Keratinocyte (primary cell): ENCODE results near the gene EXOC8. TPM values are rescaled to one million over a fixed set of nuclear protein-coding genes. Genes with fewer than 3 reads are reported as not detected.

Experiments
- DNase-seq: peaks from one replicate; pipeline ENCODE4 v3.0.0-alpha.2; 2011; ENCODE audit warnings: low read depth, missing footprints, low spot score
- FAIRE-seq: peaks from 2 replicates; lab custom pipeline; 2011; peaks lifted over from hg19 to GRCh38; lab: Jason Lieb, UNC
- H2AFZ ChIP-seq: 2 replicates; pipeline ENCODE4 v1.6.0; 2012; ENCODE audit warnings: low read length, control low read depth, inconsistent platforms; ENCODE audit not compliant: control insufficient read depth
- H3K27ac ChIP-seq: 2 replicates; pipeline ENCODE4 v1.5.1; 2011; ENCODE audit warnings: low read length; ENCODE audit not compliant: control insufficient read depth, insufficient read depth
- H3K27me3 ChIP-seq: 3 replicates; pipeline ENCODE4 v1.6.0; 2011; ENCODE audit warnings: low read length; ENCODE audit not compliant: control insufficient read depth, insufficient read depth; ENCODE audit errors: extremely low read depth
- H3K36me3 ChIP-seq, 2 experiments: 2 replicates in 1 of 2; 3 replicates in 1 of 2; pipeline ENCODE4 v1.5.1; 2011; ENCODE audit warnings: low read length in 2 of 2, mild to moderate bottlenecking in 1 of 2; ENCODE audit not compliant: control insufficient read depth in 2 of 2, insufficient read depth in 2 of 2; ENCODE audit errors: extremely low read depth in 1 of 2
- H3K4me1 ChIP-seq: 3 replicates; pipeline ENCODE4 v1.5.1; 2011; ENCODE audit warnings: low read length; ENCODE audit not compliant: control insufficient read depth, insufficient read depth; ENCODE audit errors: extremely low read depth
- H3K4me2 ChIP-seq: 3 replicates; pipeline ENCODE4 v1.6.0; 2011; ENCODE audit warnings: low read depth, low read length; ENCODE audit not compliant: control insufficient read depth, insufficient read depth; ENCODE audit errors: extremely low read depth
- H3K4me3 ChIP-seq, 3 experiments: fragments of 200-600 bp in 1 of 3; sonication (generic) in 1 of 3; 2 replicates in 2 of 3; 3 replicates in 1 of 3; pipeline ENCODE4 v1.5.1; 2011 to 2016; ENCODE audit warnings: low read length in 3 of 3, mild to moderate bottlenecking in 3 of 3, control low read depth in 2 of 3, inconsistent platforms in 1 of 3, low read depth in 1 of 3, mixed read lengths in 1 of 3, mixed run types in 1 of 3, moderate library complexity in 1 of 3; ENCODE audit not compliant: control insufficient read depth in 2 of 3, insufficient read depth in 2 of 3; ENCODE audit errors: extremely low read depth in 1 of 3
- H3K79me2 ChIP-seq: 2 replicates; pipeline ENCODE4 v1.6.0; 2012; ENCODE audit warnings: low read length; ENCODE audit not compliant: control insufficient read depth, insufficient read depth
- H3K9ac ChIP-seq: 3 replicates; pipeline ENCODE4 v1.6.0; 2011; ENCODE audit warnings: low read length; ENCODE audit not compliant: control insufficient read depth, insufficient read depth; ENCODE audit errors: extremely low read depth
- H3K9me1 ChIP-seq: 3 replicates; pipeline ENCODE4 v1.6.0; 2011; ENCODE audit warnings: low read length; ENCODE audit not compliant: control insufficient read depth, insufficient read depth; ENCODE audit errors: extremely low read depth
- H3K9me3 ChIP-seq: 2 replicates; pipeline ENCODE4 v1.5.1; 2012; ENCODE audit warnings: low read depth, low read length; ENCODE audit not compliant: control insufficient read depth
- H4K20me1 ChIP-seq: 3 replicates; pipeline ENCODE4 v1.6.0; 2011; ENCODE audit warnings: low read length; ENCODE audit not compliant: control insufficient read depth, insufficient read depth; ENCODE audit errors: extremely low read depth
- CTCF ChIP-seq, 3 experiments: IDR thresholded peaks in 1 of 3; conservative IDR thresholded peaks in 1 of 3; optimal IDR thresholded peaks in 1 of 3; 2 replicates in 2 of 3; 3 replicates in 1 of 3; pipeline versions ENCODE3 to v1.5.1; 2011; ENCODE audit warnings: low read length in 3 of 3, mild to moderate bottlenecking in 3 of 3, moderate library complexity in 2 of 3, control low read depth in 1 of 3, inconsistent platforms in 1 of 3; ENCODE audit not compliant: insufficient read depth in 2 of 3; ENCODE audit errors: extremely low read depth in 1 of 3
- EZH2 ChIP-seq: IDR thresholded peaks from one replicate; pipeline ENCODE4 v1.6.1; 2012; ENCODE audit warnings: inconsistent platforms, mild to moderate bottlenecking, low read length, moderate library complexity
- dilution Hi-C: fragments of 300-500 bp; cut with MboI; formaldehyde crosslinking; loops from one replicate; pipeline ENCODE4 v1.7.0; 2020; ENCODE audit warnings: low sequenced_read_pairs; ENCODE audit not compliant: extremely low pct_ligation_motif_present
- polyA plus RNA-seq, 5 experiments: library from polyadenylated mRNA; depleted of rRNA in 3 of 5; stranded (reverse) in 3 of 5; stranded (forward) in 1 of 5; unstranded in 1 of 5; fragments of >200 nt; gene quantifications; 1 replicate in 1 of 5; 2 replicates in 3 of 5; 3 replicates in 1 of 5; pipeline versions ENCODE4 v1.2.1 to v1.2.3, GENCODE V29; 2011 to 2012; ENCODE audit warnings: missing spikeins in 2 of 5, low read depth in 1 of 5, low replicate concordance in 1 of 5

The EXOC8 gene
- polyA plus RNA-seq, 1 donor (not counting 4 experiments of a cell fraction or from before 2014, with no cell fraction given), result 6.9 TPM

- no peak for FAIRE-seq
- no peak overlapping the region for H2AFZ ChIP-seq
- H3K27me3 ChIP-seq, result no peaks in the 10 kb centered on the region
- no peak overlapping the region for H3K4me3 ChIP-seq
- dilution Hi-C loops, result no loop called here
- H4K20me1 ChIP-seq, result no peaks in the 10 kb centered on the region
- H3K36me3 ChIP-seq, result no peaks in the 10 kb centered on the region
- TF ChIP-seq CTCF (optimal IDR thresholded peaks at IDR 0.05 in 1 of 3, IDR thresholded peaks at IDR 0.05 in 1 of 3, conservative IDR thresholded peaks at IDR 0.05 in 1 of 3; ENCODE audit: extremely low read depth in 1 of 3, insufficient read depth in 2 of 3, low read length in 3 of 3), result no peak
- no peak for TF ChIP-seq EZH2
- no peaks in the 10 kb centered on the region for H3K9me3 ChIP-seq
- DNase-seq, result no peak
- no peaks in the 10 kb centered on the region for H3K79me2 ChIP-seq
- H3K9ac ChIP-seq, result no peak overlapping the region
- no peaks in the 10 kb centered on the region for H3K4me1 ChIP-seq
- no peak overlapping the region for H3K27ac ChIP-seq
- H3K4me2 ChIP-seq, result no peak overlapping the region
- H3K9me1 ChIP-seq, result no peaks in the 10 kb centered on the region
These were observed 20.2 kb downstream of the EXOC8 start for GRCh38 chr1:231317306-231318014.

- Histone ChIP-seq H3K27me3 (no peaks in the 10 kb centered on the region), H3K4me1 (no peaks in the 10 kb centered on the region), H3K79me2 (no peaks in the 10 kb centered on the region), H3K4me3 (no peak overlapping the region), H3K9me3 (no peaks in the 10 kb centered on the region), H3K27ac (no peak overlapping the region), H3K9ac (no peak overlapping the region), H3K9me1 (no peaks in the 10 kb centered on the region), H3K4me2 (no peak overlapping the region), H4K20me1 (no peaks in the 10 kb centered on the region), H2AFZ (no peak overlapping the region), H3K36me3 (no peaks in the 10 kb centered on the region)
- TF ChIP-seq CTCF (optimal IDR thresholded peaks at IDR 0.05 in 1 of 3, IDR thresholded peaks at IDR 0.05 in 1 of 3, conservative IDR thresholded peaks at IDR 0.05 in 1 of 3; ENCODE audit: extremely low read depth in 1 of 3, insufficient read depth in 2 of 3, low read length in 3 of 3), result peak; percentile 54 to 64 (median 62)
- TF ChIP-seq EZH2, result no peak
- dilution Hi-C loops, result no loop called here
- FAIRE-seq (peak; percentile 26), DNase-seq (no peak)
These were observed 21.8 kb downstream of the EXOC8 start for GRCh38 chr1:231315887-231316286.
